Measurements from ENCODE around the gene FOXL1. TPM values are rescaled to one million over a fixed set of nuclear protein-coding genes. Genes with fewer than 3 reads are reported as not detected.
"Not testable (repeated sequence)": the region's sequence is repeated elsewhere in the genome, so short reads cannot be mapped to it uniquely, and the experiment has no call there.

Gene FOXL1
- total RNA-seq, 1 donor from 2014 or later = not detected

- intact Hi-C loops (cut with micrococcal nuclease) = loop anchor here (5.0 kb wide), 1 partner anchor 83 kb away; no protein-coding TSS in a partner anchor
Measured at GRCh38 chr16:86579268-86580062, 1.1 kb downstream of the FOXL1 start.

- intact Hi-C loops (cut with micrococcal nuclease) = no loop called here
Measured at GRCh38 chr16:86580063-86580790, 1.9 kb downstream of the FOXL1 start.

- intact Hi-C loops (cut with micrococcal nuclease) = no loop called here
Measured at GRCh38 chr16:86580791-86581170, 2.4 kb downstream of the FOXL1 start.

GRCh38 chr16:86581458-86581857, 3.1 kb downstream of the FOXL1 start:
- intact Hi-C loops (cut with micrococcal nuclease) = no loop called here

- intact Hi-C loops (cut with micrococcal nuclease) = no loop called here
Measured at GRCh38 chr16:86584071-86584685, 5.8 kb downstream of the FOXL1 start.

GRCh38 chr16:86584726-86585721, 6.7 kb downstream of the FOXL1 start:
- intact Hi-C loops (cut with micrococcal nuclease) = no loop called here

GRCh38 chr16:86585821-86586611, 7.7 kb downstream of the FOXL1 start:
- intact Hi-C loops (cut with micrococcal nuclease) = no loop called here

- intact Hi-C loops (cut with micrococcal nuclease) = no loop called here
Measured at GRCh38 chr16:86587487-86587886, 9.1 kb downstream of the FOXL1 start.

GRCh38 chr16:86587955-86588354, 9.6 kb downstream of the FOXL1 start:
- intact Hi-C loops (cut with micrococcal nuclease) = not testable (repeated sequence)

GRCh38 chr16:86590501-86591144, 12.3 kb downstream of the FOXL1 start:
- intact Hi-C loops (cut with micrococcal nuclease) = no loop called here

GRCh38 chr16:86591270-86591669, 12.9 kb downstream of the FOXL1 start:
- intact Hi-C loops (cut with micrococcal nuclease) = no loop called here

GRCh38 chr16:86593913-86594620, 15.7 kb downstream of the FOXL1 start:
- intact Hi-C loops (cut with micrococcal nuclease) = no loop called here

- intact Hi-C loops (cut with micrococcal nuclease) = no loop called here
Measured at GRCh38 chr16:86594721-86595120, 16.4 kb downstream of the FOXL1 start.

GRCh38 chr16:86595983-86596605, 17.7 kb downstream of the FOXL1 start:
- intact Hi-C loops (cut with micrococcal nuclease) = no loop called here

GRCh38 chr16:86597126-86597879, 19.0 kb downstream of the FOXL1 start:
- intact Hi-C loops (cut with micrococcal nuclease) = no loop called here

GRCh38 chr16:86597880-86598606, 19.7 kb downstream of the FOXL1 start:
- intact Hi-C loops (cut with micrococcal nuclease) = no loop called here
